ENCODE data around the gene TMEM138.

The TMEM138 gene

GRCh38 chr11:61406067-61406466, 43.9 kb downstream of the TMEM138 start:
- FAIRE-seq (no peak), DNase-seq (ENCODE audit: low spot score) (no peak)

- FAIRE-seq (no peak), DNase-seq (ENCODE audit: low spot score) (no peak)
Observed at GRCh38 chr11:61406991-61407728, 45.0 kb downstream of the TMEM138 start.

- no peak for DNase-seq (ENCODE audit: low spot score)
- no peak for FAIRE-seq
Observed at GRCh38 chr11:61411589-61411988, 49.4 kb downstream of the TMEM138 start.

- DNase-seq (ENCODE audit: low spot score), result no peak
- FAIRE-seq, result no peak
Observed at GRCh38 chr11:61413496-61413895, 51.3 kb downstream of the TMEM138 start.

- DNase-seq (ENCODE audit: low spot score) (no peak), FAIRE-seq (no peak)
Observed at GRCh38 chr11:61414547-61414946, 52.4 kb downstream of the TMEM138 start.

- FAIRE-seq (no peak), DNase-seq (ENCODE audit: low spot score) (no peak)
Observed at GRCh38 chr11:61415381-61415780, 53.2 kb downstream of the TMEM138 start.

GRCh38 chr11:61416941-61417340, 54.8 kb downstream of the TMEM138 start:
- DNase-seq (ENCODE audit: low spot score) (no peak), FAIRE-seq (no peak)

GRCh38 chr11:61417670-61418069, 55.5 kb downstream of the TMEM138 start:
- no peak for DNase-seq (ENCODE audit: low spot score)
- FAIRE-seq, result no peak

GRCh38 chr11:61418136-61418535, 56.0 kb downstream of the TMEM138 start:
- FAIRE-seq (no peak), DNase-seq (ENCODE audit: low spot score) (peak; percentile 6)
